ENCODE results near the gene ZFP92.

DNA sequence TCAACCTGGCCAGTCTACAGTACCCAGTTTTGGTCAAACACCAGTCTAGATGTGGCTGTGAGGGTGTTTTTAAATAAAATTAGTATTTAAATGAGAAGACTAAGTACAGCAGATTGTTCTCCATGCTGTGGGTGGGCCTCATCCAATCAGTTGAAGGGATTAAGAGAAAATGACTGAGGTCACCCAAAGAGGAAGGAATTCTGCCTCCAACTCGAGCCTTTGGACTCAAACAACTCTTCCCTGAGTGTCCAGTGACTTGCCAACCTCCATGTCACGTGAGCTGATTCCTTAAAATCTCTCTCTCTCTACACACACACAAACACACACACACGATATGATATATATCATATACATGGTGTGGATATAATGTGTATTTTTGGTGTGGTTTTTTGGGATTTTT is 24.6 kb downstream of the ZFP92 start:
- TF ChIP-seq POLR2A (IDR thresholded peaks at IDR 0.05) (no peak), POLR2AphosphoS5 (IDR thresholded peaks at IDR 0.05) (no peak)
- TF ChIP-seq, protein P1, sequence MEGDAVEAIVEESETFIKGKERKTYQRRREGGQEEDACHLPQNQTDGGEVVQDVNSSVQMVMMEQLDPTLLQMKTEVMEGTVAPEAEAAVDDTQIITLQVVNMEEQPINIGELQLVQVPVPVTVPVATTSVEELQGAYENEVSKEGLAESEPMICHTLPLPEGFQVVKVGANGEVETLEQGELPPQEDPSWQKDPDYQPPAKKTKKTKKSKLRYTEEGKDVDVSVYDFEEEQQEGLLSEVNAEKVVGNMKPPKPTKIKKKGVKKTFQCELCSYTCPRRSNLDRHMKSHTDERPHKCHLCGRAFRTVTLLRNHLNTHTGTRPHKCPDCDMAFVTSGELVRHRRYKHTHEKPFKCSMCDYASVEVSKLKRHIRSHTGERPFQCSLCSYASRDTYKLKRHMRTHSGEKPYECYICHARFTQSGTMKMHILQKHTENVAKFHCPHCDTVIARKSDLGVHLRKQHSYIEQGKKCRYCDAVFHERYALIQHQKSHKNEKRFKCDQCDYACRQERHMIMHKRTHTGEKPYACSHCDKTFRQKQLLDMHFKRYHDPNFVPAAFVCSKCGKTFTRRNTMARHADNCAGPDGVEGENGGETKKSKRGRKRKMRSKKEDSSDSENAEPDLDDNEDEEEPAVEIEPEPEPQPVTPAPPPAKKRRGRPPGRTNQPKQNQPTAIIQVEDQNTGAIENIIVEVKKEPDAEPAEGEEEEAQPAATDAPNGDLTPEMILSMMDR (IDR thresholded peaks at IDR 0.05), result no peak

Data from prostate gland (tissue), 2 donors.